ENCODE results near the gene HDC.

The HDC gene

DNA sequence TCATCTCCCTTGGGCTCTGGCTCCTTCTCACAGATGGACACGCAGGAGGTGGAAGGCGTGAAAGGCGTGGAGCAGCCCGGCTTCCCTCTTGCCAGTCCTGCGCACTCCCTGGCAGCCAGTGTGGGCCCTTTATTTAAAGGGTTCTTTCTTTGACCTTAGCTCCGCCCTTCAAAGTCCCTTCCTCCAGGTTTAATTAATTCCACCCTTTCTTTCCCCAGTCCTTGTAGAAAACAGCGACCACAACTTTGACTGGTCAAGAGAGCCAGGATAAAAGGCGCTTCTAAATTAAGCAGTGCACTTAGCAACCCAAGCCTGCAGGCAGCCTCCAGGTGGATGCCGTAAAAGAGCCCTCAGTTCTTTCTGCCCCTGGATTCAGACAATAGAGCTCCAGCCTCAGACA lies at the start of gene HDC:
HDC (minus strand) TSS at position 107 of the 400 bp plus-strand sequence; CDS start at position 4, 103 bp downstream.
- in situ Hi-C loops (cut with MboI; ENCODE audit: low sequenced_read_pairs, unreplicated experiment), result no loop called here
- TF ChIP-seq CTCF (IDR thresholded peaks at IDR 0.05; ENCODE audit: borderline replicate concordance, control extremely low read depth, extremely low read depth, insufficient read depth, missing control alignments), result no peak
- DNase-seq (ENCODE audit: low spot score), result no peak

GRCh38 chr15:50312636-50313035 lies 47.1 kb upstream of the HDC start:
- DNase-seq (ENCODE audit: low spot score), result no peak
- in situ Hi-C loops (cut with MboI; ENCODE audit: low sequenced_read_pairs, unreplicated experiment), result no loop called here

GRCh38 chr15:50307799-50308198 lies 42.3 kb upstream of the HDC start:
- in situ Hi-C loops (cut with MboI; ENCODE audit: low sequenced_read_pairs, unreplicated experiment), result loop anchor here (10.0 kb wide), 1 partner anchor 123 kb away; the partner anchor contains the start of gene SLC27A2
- no peak for TF ChIP-seq CTCF (IDR thresholded peaks at IDR 0.05; ENCODE audit: borderline replicate concordance, control extremely low read depth, extremely low read depth, insufficient read depth, missing control alignments)
- DNase-seq (ENCODE audit: low spot score), result no peak

More at GRCh38 chr15:50312636-50313035, 47.1 kb upstream of the HDC start:
- TF ChIP-seq CTCF (IDR thresholded peaks at IDR 0.05; ENCODE audit: borderline replicate concordance, control extremely low read depth, extremely low read depth, insufficient read depth, missing control alignments), result no peak

GRCh38 chr15:50304836-50305235 lies 39.3 kb upstream of the HDC start:
- DNase-seq (ENCODE audit: low spot score), result no peak
- in situ Hi-C loops (cut with MboI; ENCODE audit: low sequenced_read_pairs, unreplicated experiment), result loop anchor here (10.0 kb wide), 1 partner anchor 120 kb away; the partner anchor contains the start of gene SLC27A2
- no peak for TF ChIP-seq CTCF (IDR thresholded peaks at IDR 0.05; ENCODE audit: borderline replicate concordance, control extremely low read depth, extremely low read depth, insufficient read depth, missing control alignments)

DNA sequence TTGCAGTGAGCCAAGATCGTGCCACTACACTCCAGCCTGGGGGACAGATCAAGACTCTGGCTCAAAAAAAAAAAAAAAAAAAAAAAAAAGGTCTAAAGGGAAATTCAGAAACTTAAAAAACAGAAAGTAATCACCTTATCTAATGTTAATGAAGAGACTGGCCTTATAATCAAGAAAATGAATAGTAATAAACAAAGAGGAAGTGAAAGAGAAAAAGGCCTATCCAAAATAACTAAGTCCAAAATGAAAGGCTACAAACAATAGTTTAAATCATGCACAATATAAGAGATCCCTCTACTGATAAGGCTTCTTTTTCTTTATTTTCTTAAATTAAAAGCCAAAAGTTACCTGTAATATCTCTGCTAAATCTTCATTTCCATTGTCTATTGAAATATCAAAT lies 37.1 kb upstream of the HDC start:
- no peak for TF ChIP-seq CTCF (IDR thresholded peaks at IDR 0.05; ENCODE audit: borderline replicate concordance, control extremely low read depth, extremely low read depth, insufficient read depth, missing control alignments)
- in situ Hi-C loops (cut with MboI; ENCODE audit: low sequenced_read_pairs, unreplicated experiment), result loop anchor here (10.0 kb wide), 1 partner anchor 118 kb away; the partner anchor contains the start of gene SLC27A2
- DNase-seq (ENCODE audit: low spot score), result peak; percentile 40

DNA sequence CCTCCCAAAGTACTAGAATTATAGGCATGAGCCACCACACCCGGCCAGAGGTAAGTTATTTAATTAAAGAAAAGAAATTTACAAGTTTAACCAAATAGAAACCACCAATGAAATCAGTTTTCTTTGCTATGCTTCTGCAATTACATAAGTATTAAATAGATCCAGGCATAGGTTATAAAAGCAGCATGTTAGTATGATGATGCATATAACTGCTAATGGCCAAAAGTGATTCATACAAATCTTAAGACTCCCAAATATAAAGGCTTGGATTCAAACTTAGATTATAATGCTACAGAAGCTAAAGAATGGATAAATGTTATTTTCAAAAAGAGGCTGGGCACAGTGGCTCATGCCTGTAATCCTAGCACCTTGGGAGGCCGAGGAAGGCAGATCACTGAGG lies 32.8 kb upstream of the HDC start:
- DNase-seq (ENCODE audit: low spot score), result no peak
- no peak for TF ChIP-seq CTCF (IDR thresholded peaks at IDR 0.05; ENCODE audit: borderline replicate concordance, control extremely low read depth, extremely low read depth, insufficient read depth, missing control alignments)
- in situ Hi-C loops (cut with MboI; ENCODE audit: low sequenced_read_pairs, unreplicated experiment), result no loop called here

Data from GM13976 (cell line).